IMR-90 (cell line): ENCODE data around the gene KRTCAP2. TPM values are rescaled to one million over a fixed set of nuclear protein-coding genes. Genes with fewer than 3 reads are reported as not detected.

ENCODE experiments used
- ATAC-seq: fragments of 200-7000 bp; cut with Tn5 transposase; 2 replicates; pipeline ENCODE4 v1.9.1; 2020; ENCODE audit warnings: low read depth, mild to moderate bottlenecking, moderate library complexity
- BruUV-seq: library from RNA; stranded (reverse); fragments of 400-500 nt; replicated peaks from 2 replicates; lab custom pipeline; 2021; lab: Mats Ljungman, UMichigan
- CTCF ChIA-PET: fragments of 300-600 bp; formaldehyde crosslinking; extraction: SDS; loops from one replicate; lab custom pipeline; 2021; ENCODE audit warnings: antibody characterized with exemption; lab: Yijun Ruan, JAX
- POLR2A ChIA-PET: fragments of 300-600 bp; sonication (Branson Sonifier 250); formaldehyde crosslinking; loops from one replicate; lab custom pipeline; 2022; ENCODE audit warnings: antibody characterized with exemption; ENCODE audit not compliant: unreplicated experiment; lab: Charles Lee
- DNase-seq: peaks from one replicate; pipeline ENCODE4 v3.0.0; 2013
- H2AFZ ChIP-seq: replicated peaks from 2 replicates; pipeline ENCODE3; 2013; ENCODE audit warnings: low read length, mild to moderate bottlenecking; ENCODE audit not compliant: poor library complexity
- H2AK5ac ChIP-seq: 2 replicates; pipeline ENCODE4 v1.6.1; 2013; ENCODE audit warnings: low read depth, low read length, inconsistent platforms
- H2AK9ac ChIP-seq: replicated peaks from 2 replicates; pipeline ENCODE3; 2013; ENCODE audit warnings: mild to moderate bottlenecking, low read depth, low read length, moderate library complexity; ENCODE audit not compliant: poor library complexity
- H2BK120ac ChIP-seq: 2 replicates; pipeline ENCODE4 v1.6.1; 2013; ENCODE audit warnings: low read depth, low read length, inconsistent platforms
- H2BK15ac ChIP-seq: 3 replicates; pipeline ENCODE4 v1.6.1; 2013; ENCODE audit warnings: low read depth, low read length, inconsistent platforms
- H2BK20ac ChIP-seq: 2 replicates; pipeline ENCODE4 v1.6.1; 2013; ENCODE audit warnings: low read depth, mild to moderate bottlenecking, inconsistent platforms, low read length, moderate library complexity
- H2BK5ac ChIP-seq: 2 replicates; pipeline ENCODE4 v1.6.1; 2013; ENCODE audit warnings: mild to moderate bottlenecking, low read depth, low read length, inconsistent platforms; ENCODE audit not compliant: poor library complexity, severe bottlenecking
- H3K14ac ChIP-seq: replicated peaks from 2 replicates; pipeline ENCODE4 v1.6.1; 2013; ENCODE audit warnings: low read depth, low read length, inconsistent platforms
- H3K18ac ChIP-seq: 2 replicates; pipeline ENCODE4 v1.6.1; 2013; ENCODE audit warnings: low read depth, low read length, control low read depth
- H3K23ac ChIP-seq: 2 replicates; pipeline ENCODE4 v1.6.1; 2013; ENCODE audit warnings: low read depth, low read length, inconsistent platforms
- H3K27ac ChIP-seq: 2 replicates; pipeline ENCODE4 v1.5.1; 2013; ENCODE audit warnings: mild to moderate bottlenecking, control low read depth, low read length; ENCODE audit not compliant: insufficient read depth
- H3K27me3 ChIP-seq: 2 replicates; pipeline ENCODE4 v1.6.1; 2013; ENCODE audit warnings: low read length; ENCODE audit not compliant: control insufficient read depth, insufficient read depth
- H3K36me3 ChIP-seq: 2 replicates; pipeline ENCODE4 v1.6.1; 2013; ENCODE audit warnings: low read length, mixed read lengths; ENCODE audit not compliant: control insufficient read depth, insufficient read depth
- H3K4ac ChIP-seq: 2 replicates; pipeline ENCODE4 v1.6.1; 2013; ENCODE audit warnings: low read depth, low read length, inconsistent platforms
- H3K4me1 ChIP-seq: 2 replicates; pipeline ENCODE4 v1.6.1; 2013; ENCODE audit warnings: low read length, mixed read lengths; ENCODE audit not compliant: control insufficient read depth, insufficient read depth
- H3K4me2 ChIP-seq: 2 replicates; pipeline ENCODE4 v1.6.1; 2013; ENCODE audit warnings: low read depth, mild to moderate bottlenecking, control low read depth, low read length, moderate library complexity
- H3K4me3 ChIP-seq: 2 replicates; pipeline ENCODE4 v1.5.1; 2013; ENCODE audit warnings: low read depth, mild to moderate bottlenecking, control low read depth, low read length, moderate library complexity; ENCODE audit not compliant: insufficient read depth
- H3K56ac ChIP-seq: 2 replicates; pipeline ENCODE4 v1.6.1; 2013; ENCODE audit warnings: low read length, inconsistent platforms; ENCODE audit not compliant: insufficient read depth; ENCODE audit errors: extremely low read depth
- H3K79me1 ChIP-seq, 2 experiments: 2 replicates each; pipeline ENCODE4 v1.6.1; 2013; ENCODE audit warnings: low read length in 2 of 2, inconsistent platforms in 1 of 2, low read depth in 1 of 2
- H3K9ac ChIP-seq: 2 replicates; pipeline ENCODE4 v1.6.1; 2013; ENCODE audit warnings: low read depth, low read length, control low read depth
- H3K9me1 ChIP-seq: 2 replicates; pipeline ENCODE4 v1.6.1; 2013; ENCODE audit warnings: low read length, inconsistent platforms; ENCODE audit not compliant: insufficient read depth
- H3K9me3 ChIP-seq: 2 replicates; pipeline ENCODE4 v1.6.1; 2013; ENCODE audit warnings: low read length; ENCODE audit not compliant: control insufficient read depth, insufficient read depth
- H4K20me1 ChIP-seq: 2 replicates; pipeline ENCODE4 v1.6.1; 2013; ENCODE audit warnings: low read length, inconsistent platforms; ENCODE audit not compliant: insufficient read depth
- H4K5ac ChIP-seq: 2 replicates; pipeline ENCODE4 v1.6.1; 2013; ENCODE audit warnings: mild to moderate bottlenecking, low read depth, low read length, control low read depth
- H4K8ac ChIP-seq, 2 experiments: 2 replicates each; pipeline ENCODE4 v1.6.1; 2013; ENCODE audit warnings: low read depth in 2 of 2, low read length in 2 of 2, control low read depth in 1 of 2, inconsistent platforms in 1 of 2
- H4K91ac ChIP-seq: 2 replicates; pipeline ENCODE4 v1.6.1; 2013; ENCODE audit warnings: low read depth, low read length, inconsistent platforms; ENCODE audit not compliant: insufficient read depth
- MAFK ChIP-seq: IDR thresholded peaks from 2 replicates; pipeline ENCODE4 v1.6.1; 2012; ENCODE audit warnings: low read depth, low read length, improper control_type of control experiment
- WGBS, 2 experiments: methylation state at CpG; one replicate each; pipeline versions ENCODE4 v1.1.5 to v1.1.7; 2013; ENCODE audit warnings: missing lambda C conversion rate in 2 of 2; ENCODE audit not compliant: insufficient read length in 1 of 2; ENCODE audit errors: extremely low coverage in 2 of 2; 5-methylcytosine and 5-hydroxymethylcytosine counted together
- dilution Hi-C: fragments of 300-500 bp; cut with HindIII; formaldehyde crosslinking; loops from one replicate; pipeline ENCODE4 v1.14.3; 2018; ENCODE audit warnings: low sequenced_read_pairs; ENCODE audit not compliant: unreplicated experiment
- in situ Hi-C: fragments of 300-500 bp; cut with MboI; formaldehyde crosslinking; loops from 3 replicates; pipeline ENCODE4 v1.14.3; 2019; ENCODE audit warnings: low sequenced_read_pairs, inconsistent platforms, mixed read lengths
- intact Hi-C: fragments of 100-400 bp; cut with micrococcal nuclease; formaldehyde crosslinking; loops from 2 replicates; pipeline ENCODE4 v1.10.0; 2022
- polyA plus RNA-seq, 3 experiments: library from polyadenylated mRNA; depleted of rRNA; stranded (reverse); fragments of >200 nt; gene quantifications; 2 replicates each; pipeline ENCODE4 v1.2.3, GENCODE V29; 2012; ENCODE audit warnings: low replicate concordance in 1 of 3
- total RNA-seq: library from RNA; depleted of rRNA; stranded (reverse); fragments of >200 nt; gene quantifications from 2 replicates; pipeline ENCODE4 v1.2.3, GENCODE V29; 2012

Gene KRTCAP2
- total and polyA plus RNA-seq, 2 of the 4 experiments (the other 2 are of a cell fraction), result 76.7 to 232 TPM

DNA sequence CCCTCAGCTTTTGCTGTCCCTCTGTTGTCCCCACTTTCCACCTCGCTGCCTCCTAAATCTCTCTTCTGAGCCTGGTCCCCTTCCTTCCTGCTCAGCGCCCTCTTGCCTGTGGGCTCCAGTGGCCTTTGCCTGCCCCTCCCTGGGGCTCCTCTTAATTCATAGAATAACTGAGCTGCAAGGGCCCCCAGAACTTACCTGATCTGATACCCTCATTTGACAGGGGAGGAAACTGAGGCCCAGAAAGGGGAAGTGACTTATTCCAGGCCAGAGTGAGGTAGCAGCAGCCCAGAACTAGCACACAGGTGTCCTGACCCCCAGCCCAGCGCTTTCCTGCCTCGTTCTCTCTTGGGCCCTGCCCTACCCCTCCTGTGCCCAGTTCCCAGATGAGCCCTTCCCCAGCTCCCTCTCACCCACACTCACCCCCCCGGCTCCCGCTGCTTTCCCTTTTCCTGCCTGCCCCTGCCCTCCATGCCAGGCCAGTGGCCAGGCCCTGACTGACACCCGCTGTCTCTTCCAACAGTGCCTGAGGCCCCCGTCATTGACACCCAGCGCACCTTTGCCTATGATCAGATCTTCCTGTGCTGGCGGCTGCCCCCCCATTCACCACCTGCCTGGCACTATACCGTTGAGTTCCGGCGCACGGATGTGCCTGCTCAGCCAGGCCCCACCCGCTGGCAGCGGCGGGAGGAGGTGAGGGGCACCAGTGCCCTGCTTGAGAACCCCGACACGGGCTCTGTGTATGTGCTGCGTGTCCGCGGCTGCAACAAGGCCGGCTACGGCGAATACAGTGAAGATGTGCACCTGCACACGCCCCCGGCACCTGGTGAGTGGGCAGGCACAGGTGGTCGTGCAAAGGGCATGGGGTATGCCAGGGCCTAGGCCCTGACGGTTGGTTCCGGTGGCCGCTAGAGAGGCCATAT is 6.3 kb upstream of the KRTCAP2 start:
- no peak overlapping the region for H2BK20ac ChIP-seq
- H3K36me3 ChIP-seq, result peaks cover 45% of the 10 kb centered on the region
- no peak overlapping the region for H3K23ac ChIP-seq
- in situ Hi-C loops (no loop called here), dilution Hi-C loops (no loop called here), intact Hi-C loops (loop anchor here (10.0 kb wide), 2 partner anchors 205 to 415 kb away; partner anchors contain the start of genes CKS1B and SHC1)
- POLR2A ChIA-PET, result no interaction called here
- peaks cover 0 to 18% of the 10 kb centered on the region in 2 experiments; a peak in 2 of 4 replicates for H3K79me1 ChIP-seq
- H3K27me3 ChIP-seq, result no peaks in the 10 kb centered on the region
- H3K14ac ChIP-seq, result no peak overlapping the region
- H4K5ac ChIP-seq, result no peak overlapping the region
- H4K20me1 ChIP-seq, result no peaks in the 10 kb centered on the region
- H2AFZ ChIP-seq, result peak overlapping the region; percentile 23
- no peak overlapping the region for H3K4ac ChIP-seq
- H2BK120ac ChIP-seq, result no peak overlapping the region
- WGBS, 2 experiments, result 96% methylated on average over 10 of the region's 31 CpGs; no CpG with 5 or more reads in 1 of the 2 experiments
- TF ChIP-seq MAFK, result no peak
- BruUV-seq, result no TSS peak
- H3K9me1 ChIP-seq, result peaks cover 2% of the 10 kb centered on the region; the same call in 1 of the 2 replicates
- no peak overlapping the region for H3K18ac ChIP-seq
- H3K4me3 ChIP-seq, result no peak overlapping the region
- H3K27ac ChIP-seq, result no peak overlapping the region
- no peak overlapping the region for H3K4me2 ChIP-seq
- DNase-seq (no peak), ATAC-seq (no peak)
- H2BK5ac ChIP-seq, result no peak overlapping the region
- H4K91ac ChIP-seq, result no peak overlapping the region
- no peak overlapping the region for H2AK5ac ChIP-seq
- no peak overlapping the region for H2AK9ac ChIP-seq
- CTCF ChIA-PET, result no interaction called here
- no peaks in the 10 kb centered on the region; the same call in none of the 2 replicates for H3K4me1 ChIP-seq
- no peak overlapping the region for H3K9ac ChIP-seq
- H3K9me3 ChIP-seq, result no peaks in the 10 kb centered on the region
- H4K8ac ChIP-seq, result no peak overlapping the region
- no peak overlapping the region for H3K56ac ChIP-seq
- H2BK15ac ChIP-seq, result no peak overlapping the region
